Vagina (tissue), 2 donors: Measurements from ENCODE around the gene LIG1. TPM values are rescaled to one million over a fixed set of nuclear protein-coding genes. Genes with fewer than 3 reads are reported as not detected.

Experiments used
- DNase-seq, 2 donors: peaks; one replicate each; pipeline ENCODE4 v3.0.0-alpha.2; 2017; ENCODE audit errors: extremely low spot score in 2 of 2
- H3K27ac ChIP-seq: fragments of 200-600 bp; sonication (generic); one replicate; pipeline ENCODE4 v1.5.1; 2019
- H3K27me3 ChIP-seq: fragments of 200-600 bp; sonication (generic); one replicate; pipeline ENCODE4 v1.5.1; 2019
- H3K36me3 ChIP-seq, 2 donors: fragments of 200-600 bp; sonication (generic); one replicate each; pipeline ENCODE4 v1.5.1; 2017 to 2019
- H3K4me1 ChIP-seq: fragments of 200-600 bp; sonication (generic); one replicate; pipeline ENCODE4 v1.5.1; 2019
- H3K4me3 ChIP-seq, 2 donors: fragments of 200-600 bp; sonication (generic); 1 replicate in 1 of 2; 2 replicates in 1 of 2; pipeline ENCODE4 v1.5.1; 2016 to 2019
- H3K9me3 ChIP-seq: fragments of 200-600 bp; sonication (generic); one replicate; pipeline ENCODE4 v1.5.1; 2019
- POLR2A ChIP-seq, 2 donors: fragments of 450-650 bp; IDR thresholded peaks; one replicate each; pipeline ENCODE4 v1.6.1; 2017; ENCODE audit warnings: antibody characterized with exemption in 2 of 2, mild to moderate bottlenecking in 2 of 2, moderate library complexity in 2 of 2
- POLR2AphosphoS5 ChIP-seq, 2 donors: sonication (generic); formaldehyde crosslinking; IDR thresholded peaks; one replicate each; pipeline ENCODE4 v1.9.0; 2017; ENCODE audit warnings: antibody characterized with exemption in 2 of 2, mild to moderate bottlenecking in 2 of 2, low read depth in 1 of 2; ENCODE audit not compliant: insufficient read depth in 1 of 2
- intact Hi-C: fragments of 100-400 bp; cut with DNase I; formaldehyde crosslinking; loops from one replicate; pipeline ENCODE4 v1.15.1; 2023
- total RNA-seq: library from RNA; depleted of rRNA; stranded (reverse); fragments of >200 nt; gene quantifications from one replicate; pipeline ENCODE4 v1.2.3, GENCODE V29; 2016
- TF ChIP-seq, protein P1 (sequence below), 3 experiments: fragments of 450-650 bp in 2 of 3; fragments of 200-600 bp in 1 of 3; sonication (generic) in 1 of 3; IDR thresholded peaks; one replicate each; pipeline ENCODE4 v1.5.1; 2017 to 2019; ENCODE audit warnings: antibody characterized with exemption in 3 of 3, mild to moderate bottlenecking in 2 of 3, moderate library complexity in 2 of 3

Gene LIG1
- total RNA-seq, 1 donor from 2014 or later: 10.8 TPM

DNA sequence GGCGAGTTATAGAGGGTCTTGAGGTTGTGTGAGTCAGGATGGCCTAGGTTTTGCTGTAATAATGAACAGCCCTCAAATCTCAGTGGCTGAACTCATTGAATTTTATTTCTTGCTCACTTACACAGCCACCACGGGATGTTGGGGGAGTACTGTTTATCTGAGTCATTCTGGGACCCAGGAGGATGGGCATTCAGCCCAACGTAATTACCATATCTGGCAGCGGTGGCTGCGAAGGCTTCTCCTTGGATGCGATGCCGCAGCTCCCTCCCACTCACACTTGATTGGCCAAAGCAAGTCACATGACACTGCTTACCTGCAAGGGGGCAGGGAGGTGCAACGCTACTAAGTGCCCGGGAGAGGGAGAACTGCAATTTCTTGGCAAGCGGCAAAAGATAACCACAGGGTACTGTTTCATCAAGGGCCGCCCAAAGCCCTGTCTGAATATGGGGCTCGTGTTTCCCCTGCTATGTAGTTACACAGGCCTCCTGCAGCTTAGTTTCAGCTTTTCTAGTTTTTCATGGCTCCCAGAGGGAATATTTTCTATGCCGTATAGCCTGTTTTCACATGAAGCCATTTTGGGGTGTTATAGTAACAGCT lies 20.2 kb upstream of the LIG1 start:
- intact Hi-C loops: no loop called here
- TF ChIP-seq POLR2A (IDR thresholded peaks at IDR 0.05) (no peak), POLR2AphosphoS5 (IDR thresholded peaks at IDR 0.05; ENCODE audit: insufficient read depth in 1 of 2, low read depth in 1 of 2) (no peak)
- TF ChIP-seq, protein P1, sequence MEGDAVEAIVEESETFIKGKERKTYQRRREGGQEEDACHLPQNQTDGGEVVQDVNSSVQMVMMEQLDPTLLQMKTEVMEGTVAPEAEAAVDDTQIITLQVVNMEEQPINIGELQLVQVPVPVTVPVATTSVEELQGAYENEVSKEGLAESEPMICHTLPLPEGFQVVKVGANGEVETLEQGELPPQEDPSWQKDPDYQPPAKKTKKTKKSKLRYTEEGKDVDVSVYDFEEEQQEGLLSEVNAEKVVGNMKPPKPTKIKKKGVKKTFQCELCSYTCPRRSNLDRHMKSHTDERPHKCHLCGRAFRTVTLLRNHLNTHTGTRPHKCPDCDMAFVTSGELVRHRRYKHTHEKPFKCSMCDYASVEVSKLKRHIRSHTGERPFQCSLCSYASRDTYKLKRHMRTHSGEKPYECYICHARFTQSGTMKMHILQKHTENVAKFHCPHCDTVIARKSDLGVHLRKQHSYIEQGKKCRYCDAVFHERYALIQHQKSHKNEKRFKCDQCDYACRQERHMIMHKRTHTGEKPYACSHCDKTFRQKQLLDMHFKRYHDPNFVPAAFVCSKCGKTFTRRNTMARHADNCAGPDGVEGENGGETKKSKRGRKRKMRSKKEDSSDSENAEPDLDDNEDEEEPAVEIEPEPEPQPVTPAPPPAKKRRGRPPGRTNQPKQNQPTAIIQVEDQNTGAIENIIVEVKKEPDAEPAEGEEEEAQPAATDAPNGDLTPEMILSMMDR (IDR thresholded peaks at IDR 0.05): no peak
- no peaks in the 10 kb centered on the region for H3K4me1 ChIP-seq
- H3K36me3 ChIP-seq: peaks cover 0 to 11% of the 10 kb centered on the region in 2 donors
- H3K4me3 ChIP-seq: no peak overlapping the region
- H3K27ac ChIP-seq: no peak overlapping the region
- H3K27me3 ChIP-seq: no peaks in the 10 kb centered on the region
- no peak for DNase-seq
- no peaks in the 10 kb centered on the region for H3K9me3 ChIP-seq

DNA sequence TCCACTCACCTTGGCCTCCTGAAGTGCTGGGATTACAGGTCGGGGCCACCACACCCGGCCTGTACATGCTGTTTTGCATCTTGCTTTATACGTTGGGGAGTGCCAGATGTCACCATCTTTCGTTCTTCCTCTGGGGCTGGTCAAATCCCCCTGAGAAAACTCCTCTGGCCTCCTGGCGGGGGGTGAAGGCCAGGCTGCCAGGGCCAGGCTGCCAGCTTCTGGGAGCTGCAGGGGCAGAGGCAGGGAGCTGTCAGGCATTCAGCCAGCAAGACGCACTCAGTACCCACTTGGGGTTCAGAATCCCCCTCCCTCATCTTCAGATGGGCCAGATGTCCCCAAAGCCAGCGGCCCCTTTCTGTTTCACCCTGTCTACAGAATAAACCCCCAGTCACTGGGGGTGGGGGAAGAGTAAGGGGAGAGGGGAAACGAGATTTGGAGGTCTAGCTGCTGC lies 16.4 kb upstream of the LIG1 start:
- Histone ChIP-seq H3K4me1 (no peaks in the 10 kb centered on the region), H3K4me3 (no peak overlapping the region), H3K9me3 (no peaks in the 10 kb centered on the region), H3K36me3 (peaks cover 0 to 18% of the 10 kb centered on the region in 2 donors), H3K27ac (no peak overlapping the region), H3K27me3 (no peaks in the 10 kb centered on the region)
- TF ChIP-seq, protein P1 (IDR thresholded peaks at IDR 0.05): no peak
- TF ChIP-seq POLR2A (IDR thresholded peaks at IDR 0.05) (no peak), POLR2AphosphoS5 (IDR thresholded peaks at IDR 0.05; ENCODE audit: insufficient read depth in 1 of 2, low read depth in 1 of 2) (no peak)
- intact Hi-C loops: no loop called here
- DNase-seq: no peak

DNA sequence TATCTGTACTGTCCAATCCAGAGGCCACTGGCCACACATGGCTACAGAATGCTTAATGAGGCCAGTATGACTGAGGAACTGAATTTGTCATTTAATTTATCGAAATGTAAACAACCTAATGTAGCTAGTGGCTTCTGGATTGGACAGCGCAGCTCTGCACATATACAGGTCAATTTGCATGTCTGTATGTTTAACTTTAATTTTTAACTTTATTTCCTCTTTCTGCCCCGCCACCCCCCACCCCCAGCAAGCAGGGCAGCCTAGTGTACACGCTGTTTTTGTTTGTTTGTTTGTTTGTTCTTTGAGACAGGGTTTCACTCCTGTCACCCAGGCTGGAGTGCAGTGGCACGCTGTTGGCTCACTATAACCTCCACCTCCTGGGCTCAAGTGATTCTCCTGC lies 15.9 kb upstream of the LIG1 start:
- no peak for DNase-seq
- Histone ChIP-seq H3K4me1 (no peaks in the 10 kb centered on the region), H3K27me3 (no peaks in the 10 kb centered on the region), H3K9me3 (peaks cover 4% of the 10 kb centered on the region), H3K36me3 (peaks cover 0 to 18% of the 10 kb centered on the region in 2 donors), H3K27ac (no peak overlapping the region), H3K4me3 (no peak overlapping the region)
- intact Hi-C loops: no loop called here
- TF ChIP-seq POLR2AphosphoS5 (IDR thresholded peaks at IDR 0.05; ENCODE audit: insufficient read depth in 1 of 2, low read depth in 1 of 2) (no peak), POLR2A (IDR thresholded peaks at IDR 0.05) (no peak)
- TF ChIP-seq, protein P1 (IDR thresholded peaks at IDR 0.05): no peak

DNA sequence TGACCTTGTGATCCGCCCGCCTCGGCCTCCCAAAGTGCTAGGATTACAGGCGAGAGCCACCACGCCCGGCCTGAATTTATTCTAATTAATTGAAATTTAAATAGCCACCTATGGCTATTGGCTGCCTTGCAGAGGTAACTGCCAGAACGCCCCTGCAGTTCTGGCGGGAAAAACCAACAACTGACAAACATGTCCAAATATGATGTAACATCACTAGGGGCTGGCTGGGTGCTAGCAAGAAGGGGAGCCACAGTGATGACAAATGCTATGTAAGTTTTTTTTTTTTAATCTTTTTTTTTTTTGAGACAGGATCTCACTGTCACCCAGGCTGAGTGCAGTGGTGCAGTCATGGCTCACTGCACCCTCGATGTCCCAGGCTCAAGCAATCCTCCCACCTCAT lies 13.2 kb upstream of the LIG1 start:
- Histone ChIP-seq H3K27ac (no peak overlapping the region), H3K27me3 (no peaks in the 10 kb centered on the region), H3K4me1 (no peaks in the 10 kb centered on the region), H3K36me3 (peaks cover 0 to 12% of the 10 kb centered on the region in 2 donors), H3K9me3 (peaks cover 5% of the 10 kb centered on the region), H3K4me3 (no peak overlapping the region)
- intact Hi-C loops: no loop called here
- TF ChIP-seq, protein P1 (IDR thresholded peaks at IDR 0.05): no peak
- TF ChIP-seq POLR2AphosphoS5 (IDR thresholded peaks at IDR 0.05; ENCODE audit: insufficient read depth in 1 of 2, low read depth in 1 of 2) (no peak), POLR2A (IDR thresholded peaks at IDR 0.05) (no peak)
- DNase-seq: no peak

DNA sequence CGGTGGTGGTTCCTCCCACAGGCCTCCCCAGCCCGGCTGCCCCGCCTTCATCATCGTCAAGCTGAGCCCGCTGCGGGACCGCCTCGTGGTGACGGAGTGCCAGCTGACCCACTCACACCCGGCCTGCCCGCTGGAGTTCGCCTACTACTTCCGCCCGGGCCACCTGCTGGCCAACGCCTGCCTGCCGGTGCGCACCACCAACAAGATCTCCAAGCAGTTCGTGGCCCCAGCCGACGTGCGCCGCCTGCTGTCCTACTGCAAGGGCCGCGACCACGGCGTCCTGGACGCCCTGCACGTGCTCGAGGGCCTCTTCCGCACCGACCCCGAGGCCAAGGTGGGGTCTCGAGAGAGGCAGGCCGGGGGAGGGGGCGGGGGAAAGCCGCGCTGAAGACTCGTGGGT lies 12.3 kb upstream of the LIG1 start:
- Histone ChIP-seq H3K36me3 (peaks cover 0 to 7% of the 10 kb centered on the region in 2 donors), H3K9me3 (peaks cover 5% of the 10 kb centered on the region), H3K4me1 (no peaks in the 10 kb centered on the region), H3K27me3 (no peaks in the 10 kb centered on the region), H3K27ac (no peak overlapping the region), H3K4me3 (no peak overlapping the region)
- intact Hi-C loops: no loop called here
- TF ChIP-seq, protein P1 (IDR thresholded peaks at IDR 0.05): no peak
- no peak for TF ChIP-seq POLR2A (IDR thresholded peaks at IDR 0.05)
- no peak for TF ChIP-seq POLR2AphosphoS5 (IDR thresholded peaks at IDR 0.05; ENCODE audit: insufficient read depth in 1 of 2, low read depth in 1 of 2)
- no peak for DNase-seq
